GM18505 (cell line): ENCODE results near the gene LIME1.
"Not testable (repeated sequence)": the region's sequence is repeated elsewhere in the genome, so short reads cannot be mapped to it uniquely, and the experiment has no call there.

Experiments
- ATAC-seq: cut with Tn5 transposase; IDR thresholded peaks from one replicate; pipeline ENCODE4 v1.9.1; 2021; ENCODE audit not compliant: unreplicated experiment
- POLR2A ChIP-seq: IDR thresholded peaks from 4 replicates; pipeline ENCODE4 v1.6.1; 2011; ENCODE audit warnings: borderline replicate concordance; ENCODE audit not compliant: insufficient read depth, insufficient read length; ENCODE audit errors: extremely low read depth

LIME1 gene

DNA sequence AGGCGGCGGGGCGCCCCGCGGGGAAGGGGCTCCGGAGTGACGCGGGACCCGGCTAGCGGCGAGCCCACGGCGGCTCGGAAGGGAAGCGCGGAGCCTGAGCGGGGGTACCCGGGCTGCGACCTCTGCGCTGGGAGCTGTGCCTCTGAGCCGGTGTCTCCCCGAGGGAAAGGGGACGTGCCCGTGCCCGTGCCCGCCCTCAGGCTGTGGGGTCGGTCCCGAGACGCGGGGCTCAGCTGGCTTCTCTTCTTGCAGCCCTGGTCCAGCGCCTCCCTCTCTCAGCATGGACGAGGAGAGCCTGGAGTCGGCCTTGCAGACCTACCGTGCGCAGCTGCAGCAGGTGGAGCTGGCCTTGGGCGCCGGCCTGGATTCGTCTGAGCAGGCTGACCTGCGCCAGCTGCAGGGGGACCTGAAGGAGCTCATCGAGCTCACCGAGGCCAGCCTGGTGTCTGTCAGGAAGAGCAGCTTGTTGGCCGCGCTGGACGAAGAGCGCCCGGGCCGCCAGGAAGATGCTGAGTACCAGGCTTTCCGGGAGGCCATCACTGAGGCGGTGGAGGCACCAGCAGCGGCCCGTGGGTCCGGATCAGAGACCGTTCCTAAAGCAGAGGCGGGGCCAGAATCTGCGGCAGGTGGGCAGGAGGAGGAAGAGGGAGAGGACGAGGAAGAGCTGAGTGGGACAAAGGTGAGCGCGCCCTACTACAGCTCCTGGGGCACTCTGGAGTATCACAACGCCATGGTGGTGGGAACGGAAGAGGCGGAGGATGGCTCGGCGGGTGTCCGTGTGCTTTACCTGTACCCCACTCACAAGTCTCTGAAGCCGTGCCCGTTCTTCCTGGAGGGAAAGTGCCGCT lies 27.9 kb upstream of the LIME1 start:
- peak; percentile 19 for ATAC-seq
- TF ChIP-seq POLR2A = no peak

DNA sequence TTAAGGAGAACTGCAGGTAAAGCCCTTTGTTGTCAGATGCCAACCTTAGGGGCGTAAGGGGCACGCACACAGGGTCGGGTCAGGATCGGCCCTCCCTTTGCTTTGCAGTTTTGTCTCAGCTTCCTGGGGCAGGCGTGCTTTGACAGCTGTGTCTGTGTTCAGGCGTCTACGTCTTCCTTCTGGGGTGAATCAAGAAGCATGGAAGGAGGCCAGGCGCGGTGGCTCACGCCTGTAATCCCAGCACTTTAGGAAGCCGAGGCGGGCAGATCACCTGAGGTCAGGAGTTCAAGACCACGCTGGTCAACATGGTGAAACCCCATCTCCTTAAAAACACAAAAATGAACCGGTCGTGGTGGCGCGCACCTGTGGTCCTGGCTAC lies 27.3 kb upstream of the LIME1 start:
- ATAC-seq = no peak
- TF ChIP-seq POLR2A = no peak

DNA sequence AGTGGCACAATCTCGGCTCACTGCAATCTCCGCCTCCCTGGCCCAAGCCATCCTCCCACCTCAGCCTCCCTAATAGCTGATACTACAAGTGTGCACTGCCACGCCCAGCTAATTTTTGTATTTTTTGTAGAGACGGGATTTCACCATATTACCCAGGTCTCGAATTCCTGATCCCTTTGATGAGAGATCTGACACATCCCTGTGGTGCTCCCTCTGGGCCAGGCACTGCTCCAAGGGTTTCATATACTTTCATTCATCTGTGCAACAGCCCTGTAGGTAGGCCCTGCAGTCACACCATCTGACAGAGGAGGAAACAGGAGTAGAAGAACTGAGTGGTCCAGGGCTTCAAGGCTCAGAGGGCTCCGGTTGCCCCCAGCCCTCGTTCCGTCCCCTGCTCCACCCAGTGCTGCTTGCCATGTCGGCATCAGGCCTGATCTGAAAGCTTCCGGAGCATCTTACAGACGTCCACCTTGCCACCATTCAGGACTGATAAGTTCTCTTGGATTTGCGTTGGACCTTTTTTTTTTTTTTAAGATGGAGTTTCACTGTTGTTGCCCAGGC lies 25.3 kb upstream of the LIME1 start:
- TF ChIP-seq POLR2A = no peak
- ATAC-seq = no peak

DNA sequence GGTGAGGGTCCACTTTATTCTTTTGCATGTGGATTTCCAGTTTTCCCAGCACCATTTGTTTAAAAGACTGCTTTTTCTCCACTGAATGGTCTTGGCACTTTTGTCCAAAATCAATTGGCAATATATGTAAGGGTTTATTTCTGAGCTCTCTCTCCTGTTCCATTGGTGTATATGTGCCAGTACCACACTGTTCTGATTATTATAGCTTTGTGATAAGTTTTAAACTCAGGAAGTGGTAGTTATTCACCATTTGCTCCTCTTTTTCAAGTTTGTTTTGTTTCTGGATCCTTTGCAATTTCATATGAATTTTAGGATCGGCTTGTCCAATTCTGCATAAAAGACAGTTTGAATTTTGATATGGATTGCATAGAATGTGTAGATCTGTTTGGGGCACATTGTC lies 24.3 kb upstream of the LIME1 start:
- no peak for TF ChIP-seq POLR2A
- ATAC-seq = no peak

DNA sequence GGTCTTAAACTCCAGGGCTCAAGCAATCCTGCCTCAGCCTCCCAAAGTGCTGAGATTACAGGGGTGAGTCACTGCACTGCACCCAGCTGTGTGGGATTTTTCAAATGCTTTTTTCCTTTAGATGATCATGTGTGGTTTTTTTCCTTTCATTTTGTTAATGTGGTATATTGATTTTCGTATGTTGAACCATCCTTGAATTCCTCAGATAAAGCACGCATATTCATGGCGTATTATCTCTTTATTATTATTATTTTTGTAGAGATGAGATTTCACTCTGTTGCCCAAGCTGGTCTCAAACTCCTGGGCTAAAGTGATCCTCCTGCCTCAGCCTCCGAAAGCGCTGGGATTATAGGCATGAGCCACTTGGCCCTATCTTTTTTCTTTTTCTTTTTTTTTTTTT lies 21.6 kb upstream of the LIME1 start:
- TF ChIP-seq POLR2A = no peak
- no peak for ATAC-seq

DNA sequence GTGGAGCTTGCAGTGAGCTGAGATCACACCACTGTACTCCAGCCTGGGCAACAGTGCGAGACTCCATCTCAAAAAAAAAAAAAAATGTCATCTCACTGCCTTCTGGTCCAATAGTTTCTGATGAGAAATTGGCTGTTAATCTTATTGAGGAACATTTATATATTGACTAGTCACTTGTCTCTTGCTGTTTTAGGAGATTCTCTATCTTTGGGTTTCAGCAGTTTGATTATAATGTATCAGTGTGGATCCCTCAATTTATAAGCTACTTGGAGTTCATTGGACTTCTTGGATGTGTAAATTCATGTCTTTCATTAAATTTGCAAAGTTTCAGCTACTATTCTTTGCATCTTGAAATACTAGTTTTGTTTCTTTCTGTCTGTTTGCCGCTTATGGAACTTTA lies 17.5 kb upstream of the LIME1 start:
- ATAC-seq = no peak

DNA sequence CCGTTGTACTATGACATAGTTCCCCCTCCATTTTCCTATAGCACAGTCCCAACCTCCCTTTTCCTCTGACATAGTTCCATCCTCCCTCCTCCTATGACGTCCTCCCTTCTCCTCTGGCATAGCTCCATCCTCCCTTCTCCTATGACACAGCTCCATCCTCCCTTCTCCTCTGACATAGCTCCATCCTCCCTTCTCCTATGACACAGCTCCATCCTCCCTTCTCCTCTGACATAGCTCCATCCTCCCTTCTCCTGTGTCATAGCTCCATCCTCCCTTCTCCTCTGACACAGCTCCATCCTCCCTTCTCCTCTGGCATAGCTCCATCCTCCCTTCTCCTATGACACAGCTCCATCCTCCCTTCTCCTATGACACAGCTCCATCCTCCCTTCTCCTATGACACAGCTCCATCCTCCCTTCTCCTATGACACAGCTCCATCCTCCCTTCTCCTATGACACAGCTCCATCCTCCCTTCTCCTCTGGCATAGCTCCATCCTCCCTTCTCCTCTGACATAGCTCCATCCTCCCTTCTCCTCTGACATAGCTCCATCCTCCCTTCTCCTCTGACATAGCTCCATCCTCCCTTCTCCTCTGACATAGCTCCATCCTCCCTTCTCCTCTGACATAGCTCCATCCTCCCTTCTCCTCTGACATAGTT lies 13.4 kb upstream of the LIME1 start:
- not testable (repeated sequence) for ATAC-seq

More for the DNA sequence above, 17.5 kb upstream of the LIME1 start:
- no peak for TF ChIP-seq POLR2A

DNA sequence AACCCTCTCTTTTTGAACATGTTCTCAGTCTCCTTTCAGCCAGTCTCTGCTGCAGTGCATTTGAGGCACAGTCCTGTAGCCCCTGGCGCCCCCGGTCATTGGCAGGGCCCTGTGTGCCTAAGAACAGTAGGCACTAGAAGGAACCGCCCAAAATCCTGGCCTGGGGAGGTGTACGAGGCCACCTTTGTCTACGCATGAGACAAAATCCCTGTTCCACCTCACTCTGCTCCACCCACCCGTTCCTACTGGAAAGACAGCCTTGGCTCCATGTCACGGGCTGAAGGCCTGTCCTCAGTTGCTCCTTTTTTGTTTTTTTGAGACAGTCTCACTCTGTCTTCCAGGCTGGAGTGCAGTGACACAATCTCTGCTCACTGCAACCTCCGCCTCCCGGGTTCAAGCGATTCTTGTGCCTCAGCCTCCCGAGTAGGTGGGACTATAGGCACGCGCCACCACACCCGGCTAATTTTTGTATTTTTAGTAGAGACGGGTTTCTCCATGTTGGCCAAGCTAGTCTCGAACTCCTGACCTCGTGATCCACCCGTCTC lies 6.2 kb upstream of the LIME1 start:
- ATAC-seq = not testable (repeated sequence)

DNA sequence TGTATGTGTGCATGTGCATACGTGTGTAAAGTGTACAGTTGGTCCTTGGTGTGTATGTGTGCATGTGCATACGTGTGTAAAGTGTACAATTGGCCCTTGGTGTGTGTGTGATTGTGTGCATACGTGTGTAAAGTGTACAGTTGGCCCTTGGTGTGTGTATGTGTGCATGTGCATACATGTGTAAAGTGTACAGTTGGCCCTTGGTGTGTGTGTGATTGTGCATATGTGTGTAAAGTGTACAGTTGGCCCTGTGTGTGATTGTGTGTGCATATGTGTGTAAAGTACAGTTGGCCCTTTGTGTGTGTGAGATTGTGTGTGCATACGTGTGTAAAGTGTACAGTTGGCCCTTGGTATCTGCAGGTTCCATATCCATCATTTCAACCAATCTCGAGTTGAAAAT lies 5.1 kb upstream of the LIME1 start:
- ATAC-seq = no peak
- no peak for TF ChIP-seq POLR2A

DNA sequence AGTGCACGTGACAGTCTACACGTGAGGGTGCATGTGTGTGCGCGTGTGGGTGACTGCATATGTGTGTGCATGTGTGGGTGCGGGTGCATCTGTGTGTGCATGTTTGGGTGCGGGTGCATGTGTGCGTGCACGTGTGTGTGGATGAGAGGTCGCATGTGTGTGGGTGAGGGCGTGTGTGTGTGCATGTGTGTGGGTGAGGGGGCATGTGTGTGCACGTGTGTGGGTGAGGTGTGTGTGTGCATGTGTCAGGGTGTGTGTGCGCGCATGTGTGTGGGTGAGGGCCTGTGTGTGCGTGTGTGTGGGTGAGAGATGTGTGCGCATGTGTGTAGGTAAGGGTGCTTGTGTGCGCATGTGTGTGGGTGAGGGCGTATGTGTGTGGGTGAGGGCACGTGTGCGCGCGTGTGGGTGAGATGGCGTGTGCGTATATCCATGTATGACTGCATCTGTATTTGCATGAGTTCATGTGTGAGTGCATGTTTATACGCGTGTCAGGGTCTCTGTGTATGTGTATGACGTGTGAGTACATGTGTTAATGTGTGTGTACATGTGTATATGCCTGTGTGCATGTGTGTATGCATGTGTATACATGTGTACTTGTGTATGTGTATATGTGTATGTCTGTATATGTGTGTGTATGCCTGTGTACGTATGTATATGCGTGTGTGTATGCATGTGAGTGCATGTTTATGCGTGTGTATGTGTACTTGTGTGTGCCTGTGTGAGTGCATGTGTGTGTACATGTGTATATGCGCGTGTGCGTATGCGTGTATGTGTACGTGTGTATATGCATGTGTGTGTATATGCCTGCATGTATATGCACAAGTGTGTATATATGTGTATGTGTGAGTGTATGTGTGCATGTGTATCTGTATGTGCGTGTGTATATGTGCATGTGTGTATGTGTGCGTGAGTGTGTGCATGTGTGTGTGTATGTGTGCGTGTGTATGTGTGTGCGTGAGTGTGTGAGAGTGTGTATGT lies 4.1 kb upstream of the LIME1 start:
- no peak for TF ChIP-seq POLR2A
- ATAC-seq = no peak

DNA sequence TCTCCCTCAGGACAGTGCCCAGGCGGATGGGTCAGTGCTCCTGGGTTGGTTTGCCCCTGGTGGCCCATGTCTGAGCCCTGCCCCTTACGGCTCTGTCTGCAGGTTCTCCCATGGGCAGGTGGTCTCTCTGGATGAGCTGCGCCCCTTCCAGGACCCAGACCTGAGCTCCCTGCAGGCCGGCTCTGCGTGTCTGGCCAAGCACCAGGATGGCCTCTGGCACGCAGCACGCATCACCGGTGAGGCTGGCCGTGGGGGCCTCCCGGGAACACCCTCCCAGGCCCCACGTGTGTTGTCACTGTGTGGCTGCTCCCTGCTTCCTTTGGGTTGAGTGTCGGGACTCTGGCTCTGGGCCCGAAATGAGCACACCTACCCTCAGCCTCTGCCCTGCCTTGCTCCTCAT lies 3.3 kb upstream of the LIME1 start:
- no peak for TF ChIP-seq POLR2A
- no peak for ATAC-seq

DNA sequence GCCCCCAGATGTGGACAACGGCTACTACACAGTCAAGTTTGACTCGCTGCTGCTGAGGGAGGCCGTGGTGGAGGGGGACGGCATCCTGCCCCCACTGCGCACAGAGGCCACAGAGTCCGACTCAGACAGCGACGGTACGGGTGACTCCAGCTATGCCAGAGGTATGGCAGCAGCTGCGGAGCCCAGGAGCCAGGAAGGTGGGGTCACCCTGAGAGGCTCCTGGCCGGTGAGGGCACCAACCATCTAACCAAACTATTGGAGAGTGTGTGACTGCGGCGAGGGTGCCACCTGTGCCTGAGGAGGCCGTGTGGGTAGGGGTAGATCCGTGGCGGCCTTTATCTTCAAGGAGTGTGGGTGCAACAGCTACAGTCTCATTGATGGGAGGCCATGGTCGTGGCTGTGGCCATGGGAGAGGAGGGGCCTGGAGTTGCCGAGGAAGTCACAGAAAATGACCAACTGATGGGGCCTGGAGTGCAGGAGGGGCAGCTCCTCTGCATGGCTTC lies 2.8 kb upstream of the LIME1 start:
- ATAC-seq = no peak
- TF ChIP-seq POLR2A = no peak

DNA sequence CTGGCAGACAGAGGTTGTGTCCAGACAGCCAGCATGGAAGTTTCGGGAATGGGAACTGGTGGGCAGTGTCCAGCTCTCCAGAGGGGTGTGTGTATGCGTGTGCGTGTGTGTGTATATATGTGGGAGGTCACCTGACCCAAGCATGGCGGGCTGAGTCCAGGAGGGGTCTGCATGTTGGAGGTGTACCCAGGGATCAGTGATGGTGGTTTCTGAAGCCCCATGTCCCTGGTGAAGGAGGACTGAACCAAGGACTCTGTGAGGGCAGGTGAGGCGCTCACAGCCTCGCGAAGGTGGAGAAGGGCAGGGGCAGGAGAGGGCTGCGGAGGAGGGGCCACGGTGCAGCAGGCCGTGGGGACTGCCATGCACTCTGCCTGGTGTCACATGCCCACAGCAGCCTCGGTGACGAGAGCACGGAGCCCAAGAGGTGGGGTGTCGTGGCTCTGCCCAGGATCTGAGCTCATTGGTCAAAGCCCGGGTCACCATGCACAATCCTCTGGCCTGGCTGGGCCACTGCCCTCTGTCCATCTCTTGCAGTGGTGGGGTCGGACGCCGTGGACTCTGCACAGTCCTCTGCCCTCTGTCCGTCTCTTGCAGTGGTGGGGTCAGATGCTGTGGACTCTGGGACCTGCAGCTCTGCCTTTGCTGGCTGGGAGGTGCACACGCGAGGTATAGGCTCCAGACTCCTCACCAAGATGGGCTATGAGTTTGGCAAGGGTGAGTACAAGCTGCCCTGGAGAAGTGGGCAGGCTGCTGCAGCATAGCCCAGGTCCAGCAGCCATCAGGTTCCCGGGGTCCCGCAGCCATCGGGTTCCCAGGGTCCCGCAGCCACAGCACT lies 2.1 kb upstream of the LIME1 start:
- no peak for ATAC-seq
- no peak for TF ChIP-seq POLR2A
